ENCODE measurements around the gene OOSP1.

GRCh38 chr11:59983212-59983611 lies 45.0 kb downstream of the OOSP1 start:
- TF ChIP-seq, protein P1, sequence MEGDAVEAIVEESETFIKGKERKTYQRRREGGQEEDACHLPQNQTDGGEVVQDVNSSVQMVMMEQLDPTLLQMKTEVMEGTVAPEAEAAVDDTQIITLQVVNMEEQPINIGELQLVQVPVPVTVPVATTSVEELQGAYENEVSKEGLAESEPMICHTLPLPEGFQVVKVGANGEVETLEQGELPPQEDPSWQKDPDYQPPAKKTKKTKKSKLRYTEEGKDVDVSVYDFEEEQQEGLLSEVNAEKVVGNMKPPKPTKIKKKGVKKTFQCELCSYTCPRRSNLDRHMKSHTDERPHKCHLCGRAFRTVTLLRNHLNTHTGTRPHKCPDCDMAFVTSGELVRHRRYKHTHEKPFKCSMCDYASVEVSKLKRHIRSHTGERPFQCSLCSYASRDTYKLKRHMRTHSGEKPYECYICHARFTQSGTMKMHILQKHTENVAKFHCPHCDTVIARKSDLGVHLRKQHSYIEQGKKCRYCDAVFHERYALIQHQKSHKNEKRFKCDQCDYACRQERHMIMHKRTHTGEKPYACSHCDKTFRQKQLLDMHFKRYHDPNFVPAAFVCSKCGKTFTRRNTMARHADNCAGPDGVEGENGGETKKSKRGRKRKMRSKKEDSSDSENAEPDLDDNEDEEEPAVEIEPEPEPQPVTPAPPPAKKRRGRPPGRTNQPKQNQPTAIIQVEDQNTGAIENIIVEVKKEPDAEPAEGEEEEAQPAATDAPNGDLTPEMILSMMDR (optimal IDR thresholded peaks at IDR 0.05 in 1 of 3, IDR thresholded peaks at IDR 0.05 in 1 of 3, conservative IDR thresholded peaks at IDR 0.05 in 1 of 3; ENCODE audit: extremely low read depth in 1 of 3, insufficient read depth in 2 of 3, low read length in 3 of 3), result no peak
- TF ChIP-seq EZH2 (IDR thresholded peaks at IDR 0.05; ENCODE audit: low read length), result no peak

Measured in keratinocyte (primary cell).